Activated CD8-positive, alpha-beta memory T cell treated with anti-CD3 and anti-CD28 coated beads for 24 hours (primary cell): Measurements from ENCODE around the gene PTDSS2.

Experiments used
- DNase-seq: peaks from one replicate; pipeline ENCODE4 v3.0.0-alpha.2; 2020

PTDSS2 gene

DNA sequence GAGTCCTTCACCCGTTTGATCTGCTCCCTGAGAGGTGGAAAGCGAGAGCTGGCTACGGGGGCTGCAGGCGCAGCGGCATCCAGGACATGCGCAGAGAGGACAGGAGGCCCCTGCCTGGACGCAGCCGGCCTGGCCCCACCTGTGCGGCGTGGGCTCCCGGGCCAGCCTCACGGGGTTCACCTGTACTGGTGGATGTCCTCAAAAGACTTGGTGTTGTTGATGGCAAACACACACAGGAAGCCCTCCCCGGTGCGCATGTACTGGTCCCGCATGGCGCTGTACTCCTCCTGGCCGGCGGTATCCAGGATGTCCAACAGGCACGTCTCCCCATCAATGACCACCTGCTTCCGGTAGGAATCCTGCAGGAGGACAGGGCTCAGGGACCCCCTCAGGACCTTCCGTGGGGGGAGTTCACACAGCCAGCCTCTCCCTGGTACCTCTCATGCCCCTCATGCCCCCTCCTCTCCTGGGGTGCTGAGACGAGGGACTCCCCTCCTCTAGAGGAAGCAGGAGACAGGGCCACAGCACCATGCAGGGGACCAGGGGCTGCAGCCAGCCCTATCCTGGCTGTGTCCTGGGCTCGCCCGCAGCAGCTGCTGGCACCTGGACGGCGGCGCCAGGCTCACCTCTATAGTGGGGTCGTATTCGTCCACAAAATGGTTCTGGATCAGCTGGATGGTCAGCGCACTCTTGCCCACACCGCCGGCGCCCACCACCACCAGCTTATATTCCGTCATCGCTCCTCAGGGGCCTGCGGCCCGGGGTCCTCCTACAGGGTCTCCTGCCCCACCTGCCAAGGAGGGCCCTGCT, 83.7 kb downstream of the PTDSS2 start:
- DNase-seq = no peak

DNA sequence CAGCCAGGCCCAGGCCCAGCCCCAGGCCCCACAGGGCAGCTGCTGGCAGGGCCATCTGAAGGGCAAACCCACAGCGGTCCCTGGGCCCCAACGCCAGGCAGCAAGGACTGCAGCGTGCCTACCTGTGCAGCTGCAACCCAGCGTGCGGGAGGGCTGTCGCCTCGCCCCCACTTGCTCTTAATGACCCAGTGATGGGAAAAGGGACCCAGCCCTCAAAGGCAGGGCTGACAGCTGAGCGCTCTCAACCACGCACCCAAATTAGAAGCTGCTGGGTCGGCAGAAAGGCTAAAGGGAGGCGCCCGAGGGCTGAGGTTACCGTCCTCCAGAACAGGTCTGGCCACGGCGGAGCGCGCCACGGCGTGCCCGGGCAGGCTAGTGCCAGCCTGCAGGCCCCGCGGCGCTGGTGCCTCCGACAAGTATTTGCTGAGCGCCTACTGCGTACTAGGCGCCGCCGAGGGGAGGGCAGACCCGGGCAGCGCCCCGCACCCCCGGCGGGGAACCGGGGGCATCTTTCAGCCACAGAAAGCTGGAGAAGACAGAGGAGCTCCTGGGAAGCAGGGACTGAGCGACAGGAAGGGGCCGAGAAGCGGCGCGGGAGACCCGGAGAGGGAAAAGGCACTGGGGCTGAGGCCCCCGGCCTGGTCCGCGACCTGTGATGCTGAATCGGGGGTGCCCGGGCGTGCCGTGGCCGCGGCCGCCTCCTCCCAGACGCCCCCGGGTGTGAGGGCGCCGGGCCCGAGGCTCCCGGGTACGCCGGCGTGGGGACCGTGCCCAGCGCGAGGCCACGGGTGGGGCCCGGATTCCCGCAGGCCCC, 84.5 kb downstream of the PTDSS2 start:
- peak; percentile 78 for DNase-seq

DNA sequence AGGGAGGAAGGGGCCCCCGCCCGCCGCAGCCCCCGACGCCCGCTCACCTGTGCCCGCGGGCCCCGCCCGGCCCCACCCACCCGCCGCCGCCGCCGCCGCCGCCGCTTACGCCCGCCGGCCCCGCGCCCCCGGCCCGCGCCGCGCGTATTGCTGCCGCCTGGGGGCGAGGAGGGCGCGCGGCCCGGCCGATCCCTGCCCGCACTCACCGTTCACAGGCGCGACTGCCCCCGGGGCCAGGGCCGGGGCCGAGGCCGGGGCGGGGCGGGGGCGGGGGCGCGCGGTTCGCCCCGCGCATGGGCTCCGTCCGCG, 85.1 kb downstream of the PTDSS2 start:
- no peak for DNase-seq

DNA sequence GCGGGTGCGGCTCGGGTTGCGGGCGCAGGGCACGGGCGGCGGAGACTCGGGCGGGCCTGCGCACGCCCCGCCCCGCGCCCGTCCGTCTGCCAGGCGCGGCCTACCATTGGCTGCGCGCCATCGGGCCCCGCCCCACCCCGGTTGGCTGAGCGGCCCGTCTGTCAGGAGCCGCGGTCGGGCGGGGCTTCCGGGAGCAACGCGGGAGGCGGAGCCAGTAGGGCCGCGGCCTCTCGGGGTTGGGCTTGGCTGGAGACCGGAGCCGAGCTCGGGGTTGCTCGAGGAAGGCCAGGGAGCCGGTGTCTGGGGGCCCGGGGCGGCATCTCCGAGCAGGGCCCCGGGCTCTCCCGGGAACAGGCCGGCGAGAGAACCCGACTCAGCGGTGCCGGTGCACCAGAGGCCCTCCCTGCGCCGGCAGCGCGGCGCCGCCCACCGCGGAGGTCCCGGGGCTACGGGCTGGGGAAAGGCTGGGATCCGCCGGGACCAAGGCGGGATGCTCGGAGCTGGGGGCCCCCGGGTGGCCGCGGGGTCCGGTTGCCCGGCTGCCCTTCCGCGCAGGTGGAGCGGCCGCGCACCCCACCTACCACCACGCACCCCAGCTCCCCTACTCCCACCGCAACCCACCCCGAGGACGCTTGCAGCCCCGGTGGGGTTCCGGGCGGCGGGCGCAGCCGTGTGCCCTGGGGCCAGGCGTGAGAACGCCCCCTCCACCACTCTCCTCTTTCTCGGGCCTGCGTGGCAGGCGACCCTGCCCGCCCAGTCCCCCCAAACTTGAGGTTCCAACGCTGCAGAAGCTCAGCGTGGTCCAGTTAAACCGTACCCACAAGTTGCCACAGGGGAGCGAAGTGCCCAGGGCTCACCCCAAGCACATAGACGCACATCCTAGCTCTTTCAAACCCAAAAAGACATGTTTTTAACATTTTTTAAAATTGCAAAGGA, 85.7 kb downstream of the PTDSS2 start, which contains the start of gene HRAS:
HRAS (minus strand) TSS at position 58 of the 936 bp plus-strand sequence.
- peak; percentile 97 for DNase-seq

DNA sequence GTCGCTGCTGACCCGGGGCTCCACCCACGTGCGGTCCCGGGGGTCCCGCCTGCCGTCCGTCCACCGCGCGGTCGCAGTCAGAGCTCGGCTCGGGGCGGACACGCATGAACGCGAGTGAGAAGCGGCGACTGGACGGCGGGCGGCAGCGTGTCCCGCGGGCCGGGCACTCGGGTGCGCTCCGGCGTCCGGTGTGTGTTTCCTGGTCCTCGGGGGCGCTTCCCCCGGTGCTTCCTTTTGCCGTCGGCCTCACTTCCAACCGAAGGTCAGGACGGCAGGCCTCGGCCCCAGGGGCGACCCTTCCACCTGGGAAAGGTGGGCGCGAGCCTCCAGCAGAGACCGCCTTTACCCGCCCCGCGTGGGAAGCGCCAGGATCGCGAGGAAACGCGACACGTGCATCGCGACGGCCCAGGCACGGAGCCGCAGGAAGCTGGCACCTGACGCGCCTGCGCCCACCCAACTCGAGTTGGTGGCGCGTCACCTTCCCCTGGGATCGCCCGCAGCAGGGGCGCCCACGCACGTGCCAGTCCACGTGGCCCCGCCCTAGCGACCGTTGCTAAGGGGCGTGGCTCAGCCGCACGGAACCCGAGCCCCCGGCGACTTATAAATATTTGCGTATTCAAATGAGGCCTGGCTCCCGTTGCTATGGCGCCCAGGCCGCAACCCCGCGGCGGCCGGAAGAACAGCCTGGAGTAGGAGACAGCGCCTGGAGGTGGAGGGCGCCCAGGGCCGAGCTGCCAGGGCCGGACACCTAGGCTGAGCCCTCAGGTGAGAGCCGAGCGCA, 87.0 kb downstream of the PTDSS2 start, which contains the start of gene LRRC56:
LRRC56 (plus strand) TSS at position 687 of the 781 bp plus-strand sequence. CDS start 3,158 bp downstream, outside the sequence.
- DNase-seq = peak; percentile 97

DNA sequence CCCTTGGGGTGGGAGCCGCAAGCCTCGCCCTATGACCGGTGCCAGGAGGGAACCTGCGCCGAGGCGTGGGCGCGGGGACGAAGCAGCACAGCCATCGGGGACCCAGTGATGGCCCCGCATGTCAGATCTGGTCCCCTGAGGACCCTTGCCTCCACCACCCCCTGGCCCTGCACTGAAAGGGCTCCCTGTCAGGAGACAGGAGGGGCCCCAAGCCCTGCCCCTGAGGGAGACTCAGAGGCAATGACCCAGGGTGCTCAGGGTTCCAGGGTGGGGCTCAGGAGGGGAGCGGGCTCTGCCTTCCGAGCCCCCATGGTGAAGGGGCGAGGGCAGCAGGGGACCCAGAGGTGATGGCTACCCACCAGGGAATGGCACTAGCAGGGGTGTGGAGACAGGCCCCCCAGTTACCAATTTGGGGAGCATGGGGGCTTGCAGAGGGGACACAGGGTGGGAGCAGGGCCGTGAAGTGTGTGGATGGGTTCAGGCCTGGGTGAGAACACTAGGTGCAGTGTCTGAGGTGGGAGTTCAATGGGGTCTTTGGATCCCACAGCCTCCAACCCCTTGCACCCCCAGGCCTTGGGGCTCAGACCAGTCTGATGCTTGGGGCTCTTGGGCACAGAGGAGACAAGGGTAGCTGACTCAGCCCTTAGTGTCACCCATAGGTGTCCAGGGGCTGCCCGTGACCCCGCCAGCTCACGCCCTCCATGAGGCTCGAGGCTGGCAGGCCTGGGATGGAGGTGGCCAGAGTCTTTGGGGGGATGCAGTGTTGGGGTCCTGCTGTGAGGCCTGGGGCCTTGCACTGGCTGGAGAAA, 87.7 kb downstream of the PTDSS2 start:
- DNase-seq = no peak

DNA sequence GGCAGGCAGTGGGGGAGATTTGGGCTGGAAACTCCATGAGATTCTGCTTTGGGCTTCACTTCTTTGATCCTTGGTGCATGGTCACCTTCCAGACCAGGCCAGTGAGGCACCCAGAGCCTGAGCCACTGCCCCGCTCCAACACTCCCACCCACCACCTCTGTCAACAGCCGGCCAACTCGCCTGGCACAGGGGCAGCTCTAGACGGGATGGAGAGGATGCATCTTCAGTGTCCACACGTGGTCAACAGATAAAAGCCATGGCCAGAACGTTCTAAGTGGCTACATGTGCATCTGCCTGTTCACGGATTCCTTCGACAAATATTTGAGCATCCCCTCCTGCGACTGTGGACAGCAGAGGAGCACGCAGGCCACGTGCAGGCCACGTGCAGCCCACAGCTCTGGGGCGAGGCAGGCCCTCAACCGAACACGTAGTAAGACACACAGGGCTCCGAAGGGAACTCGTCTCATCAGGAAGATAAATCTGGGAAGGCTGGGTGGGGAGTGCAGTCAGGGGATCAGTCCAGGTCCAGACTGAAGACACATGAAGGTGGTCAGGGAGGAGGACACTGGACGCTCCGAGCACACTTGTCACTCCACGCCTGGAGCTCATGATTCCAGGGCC, 88.5 kb downstream of the PTDSS2 start:
- no peak for DNase-seq

DNA sequence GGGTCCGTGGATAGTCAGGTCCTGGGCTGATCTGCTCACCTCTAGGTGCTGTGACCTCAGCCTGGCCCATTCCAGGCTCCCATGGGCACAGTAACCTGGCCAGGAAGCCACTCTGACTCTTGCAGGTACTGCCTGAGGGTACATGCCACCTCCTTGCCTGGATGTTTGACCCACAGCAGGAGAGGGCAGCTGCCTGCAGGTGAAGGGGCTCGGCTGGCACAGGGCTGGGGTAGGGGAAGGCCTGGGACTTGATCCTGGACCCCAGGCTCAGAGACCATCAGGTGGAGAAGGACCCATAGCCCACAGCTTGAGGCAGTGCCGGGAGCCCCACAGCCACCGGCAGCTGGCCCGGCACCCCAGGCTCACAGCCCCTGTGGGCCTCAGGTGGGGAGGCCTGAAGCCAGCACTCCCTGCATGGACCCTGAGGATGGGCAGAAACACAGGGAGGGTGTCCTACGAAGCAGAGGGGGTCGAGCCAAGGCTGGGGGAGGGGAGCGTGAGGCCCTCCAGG, 89.9 kb downstream of the PTDSS2 start:
- no peak for DNase-seq
